A549 (cell line): ENCODE data around the gene MNS1. TPM values are rescaled to one million over a fixed set of nuclear protein-coding genes. Genes with fewer than 3 reads are reported as not detected.

Experiments used
- ATAC-seq, 2 experiments: fragments of 200-7000 bp in 1 of 2; fragments of >200 bp in 1 of 2; cut with Nextera tagmentation in 1 of 2; cut with Tn5 transposase in 1 of 2; 3 replicates each; pipeline versions ENCODE4 v1.8.0 to v1.9.1; 2018 to 2020; ENCODE audit warnings: mild to moderate bottlenecking in 1 of 2, moderate library complexity in 1 of 2
- CTCF ChIA-PET: fragments of 300-600 bp; sonication (Branson Sonifier 250); formaldehyde crosslinking; extraction: SDS; loops from one replicate; lab custom pipeline; 2021; ENCODE audit warnings: antibody characterized with exemption, inconsistent platforms; lab: Yijun Ruan, JAX
- POLR2A ChIA-PET: fragments of 350-600 bp; formaldehyde crosslinking; extraction: SDS; loops from one replicate; lab custom pipeline; 2021; ENCODE audit warnings: antibody characterized with exemption, inconsistent platforms; lab: Yijun Ruan, JAX
- DNase-seq, 2 experiments: peaks; one replicate each; pipeline versions ENCODE4 v3.0.0 to v3.0.0-alpha.2; 2011 to 2016; ENCODE audit warnings: low read depth in 1 of 2, low spot score in 1 of 2
- FAIRE-seq: peaks from 2 replicates; lab custom pipeline; 2011; peaks lifted over from hg19 to GRCh38; lab: Jason Lieb, UNC
- H3K27ac ChIP-seq, 2 experiments: fragments of >200 bp; sonication (Bioruptor Twin); formaldehyde crosslinking; 3 replicates each; pipeline ENCODE4 v1.5.1; 2016 to 2017
- H3K4me1 ChIP-seq: fragments of >200 bp; sonication (Bioruptor Twin); formaldehyde crosslinking; 3 replicates; pipeline ENCODE4 v1.6.1; 2016
- H3K4me2 ChIP-seq: fragments of >200 bp; sonication (Bioruptor Twin); formaldehyde crosslinking; 3 replicates; pipeline ENCODE4 v1.6.1; 2016
- H3K4me3 ChIP-seq: fragments of >200 bp; sonication (Bioruptor Twin); formaldehyde crosslinking; 3 replicates; pipeline ENCODE4 v1.5.1; 2016
- H3K9me3 ChIP-seq: fragments of >200 bp; sonication (Bioruptor Twin); formaldehyde crosslinking; 3 replicates; pipeline ENCODE4 v1.6.1; 2016
- BCL3 ChIP-seq: fragments of >200 bp; sonication (Bioruptor Twin); formaldehyde crosslinking; IDR thresholded peaks from 3 replicates; pipeline ENCODE4 v1.6.1; 2016
- CBX2 ChIP-seq: fragments of 200-600 bp; sonication (generic); IDR thresholded peaks from 2 replicates; pipeline ENCODE4 v1.6.1; 2016; ENCODE audit warnings: low read depth, mild to moderate bottlenecking, borderline replicate concordance
- CHD2 ChIP-seq: fragments of 150-350 bp; IDR thresholded peaks from 2 replicates; pipeline ENCODE4 v1.6.1; 2014; ENCODE audit warnings: low read length; ENCODE audit not compliant: partially characterized antibody
- E2F6 ChIP-seq: IDR thresholded peaks from 2 replicates; pipeline ENCODE4 v1.6.1; 2012; ENCODE audit warnings: low read depth, borderline replicate concordance
- EHF ChIP-seq: fragments of 250-450 bp; sonication (Bioruptor Pico); IDR thresholded peaks from 2 replicates; pipeline ENCODE4 v1.5.0; 2020; ENCODE audit warnings: mild to moderate bottlenecking
- FOSB ChIP-seq: fragments of 250-450 bp; sonication (Bioruptor Pico); IDR thresholded peaks from 2 replicates; pipeline ENCODE4 v1.5.0; 2020; ENCODE audit warnings: mild to moderate bottlenecking, moderate library complexity
- HEYL ChIP-seq: fragments of 250-450 bp; sonication (Bioruptor Pico); IDR thresholded peaks from 2 replicates; pipeline ENCODE4 v1.8.0; 2021; ENCODE audit warnings: mild to moderate bottlenecking, moderate library complexity
- HOXB13 ChIP-seq: fragments of 250-450 bp; sonication (Bioruptor Pico); IDR thresholded peaks from 2 replicates; pipeline ENCODE4 v1.5.0; 2020; ENCODE audit warnings: low read depth, mild to moderate bottlenecking, moderate library complexity
- JUN ChIP-seq, 2 experiments: fragments of >200 bp; sonication (Bioruptor Twin); formaldehyde crosslinking; IDR thresholded peaks; 2 replicates in 1 of 2; 3 replicates in 1 of 2; pipeline ENCODE4 v1.6.1; 2016 to 2017
- JUNB ChIP-seq: fragments of >200 bp; sonication (Bioruptor Twin); formaldehyde crosslinking; IDR thresholded peaks from 2 replicates; pipeline ENCODE4 v1.6.1; 2016
- KDM1A ChIP-seq: fragments of 200-600 bp; sonication (generic); IDR thresholded peaks from 2 replicates; pipeline ENCODE4 v1.6.1; 2016; ENCODE audit warnings: low read depth, mild to moderate bottlenecking
- MAZ ChIP-seq: fragments of 150-350 bp; IDR thresholded peaks from 2 replicates; pipeline ENCODE4 v1.6.1; 2014; ENCODE audit warnings: antibody characterized with exemption, low read depth, low read length, borderline replicate concordance
- MYC ChIP-seq: IDR thresholded peaks from 2 replicates; pipeline ENCODE4 v1.6.1; 2012; ENCODE audit warnings: mild to moderate bottlenecking, inconsistent platforms, low read length, improper control_type of control experiment, borderline replicate concordance
- NPAS2 ChIP-seq: fragments of 250-450 bp; sonication (Bioruptor Pico); IDR thresholded peaks from 2 replicates; pipeline ENCODE4 v1.8.0; 2022; ENCODE audit warnings: mild to moderate bottlenecking, moderate library complexity, borderline replicate concordance
- RARB ChIP-seq: fragments of 250-450 bp; sonication (Bioruptor Pico); IDR thresholded peaks from 2 replicates; pipeline ENCODE4 v1.8.0; 2021; ENCODE audit warnings: mild to moderate bottlenecking, moderate library complexity
- ZSCAN20 ChIP-seq: fragments of 250-450 bp; sonication (Bioruptor Pico); IDR thresholded peaks from 2 replicates; pipeline ENCODE4 v1.8.0; 2022; ENCODE audit warnings: mild to moderate bottlenecking, moderate library complexity
- WGBS: methylation state at CpG from one replicate; pipeline ENCODE4 v1.1.6; 2017; ENCODE audit errors: missing lambda C conversion rate; 5-methylcytosine and 5-hydroxymethylcytosine counted together
- polyA plus RNA-seq, 4 experiments: library from polyadenylated mRNA; depleted of rRNA in 3 of 4; stranded (reverse); fragments of >200 nt; fragmentation: RNase III in 1 of 4; extraction: RNeasy Plus Mini Kit Qiagen cat#74134 plus additional on column Dnase treatment in 1 of 4; gene quantifications; 2 replicates in 3 of 4; 3 replicates in 1 of 4; pipeline ENCODE4 v1.2.3, GENCODE V29; 2011 to 2017
- TF ChIP-seq, protein P1 (sequence below): fragments of 200-600 bp; sonication (generic); IDR thresholded peaks from 2 replicates; pipeline ENCODE4 v1.6.1; 2016; ENCODE audit warnings: antibody characterized with exemption, mild to moderate bottlenecking, moderate library complexity
- TF ChIP-seq, protein P2 (sequence below): fragments of 250-450 bp; sonication (Bioruptor Pico); IDR thresholded peaks from 2 replicates; pipeline ENCODE4 v1.5.0; 2021; ENCODE audit warnings: mild to moderate bottlenecking, moderate library complexity, borderline replicate concordance

MNS1 gene
- polyA plus RNA-seq, 2 of the 4 experiments (the other 2 are of a cell fraction), result 4.4 to 5.2 TPM

GRCh38 chr15:56393277-56393676 lies 71.7 kb downstream of the MNS1 start:
- DNase-seq, result no peak
- POLR2A ChIA-PET, result no interaction called here
- H3K4me1 ChIP-seq, result no peaks in the 10 kb centered on the region
- H3K27ac ChIP-seq, result no peak overlapping the region
- CTCF ChIA-PET, result interaction anchor here (0.9 kb wide), 1 partner anchor 35 kb away, joined by 3 read pairs; no protein-coding TSS in a partner anchor
- TF ChIP-seq MAZ (no peak), JUN (IDR thresholded peaks at IDR 0.05) (no peak)
- TF ChIP-seq, all 56 proteins: peak for 0
- ATAC-seq, result no peak
- 97% methylated on average over 1 of the region's 1 CpG for whole genome bisulfite sequencing
- peak; percentile 43 for FAIRE-seq
- no peaks in the 10 kb centered on the region for H3K9me3 ChIP-seq
- H3K4me3 ChIP-seq, result no peak overlapping the region
- H3K4me2 ChIP-seq, result no peak overlapping the region

GRCh38 chr15:56390739-56391267 lies 74.1 kb downstream of the MNS1 start:
- no peaks in the 10 kb centered on the region for H3K4me1 ChIP-seq
- ATAC-seq (no peak), DNase-seq (no peak), FAIRE-seq (no peak)
- H3K4me2 ChIP-seq, result no peak overlapping the region
- POLR2A ChIA-PET, result no interaction called here
- peaks cover 3% of the 10 kb centered on the region; the same call in 1 of the 3 replicates for H3K9me3 ChIP-seq
- H3K27ac ChIP-seq, result no peak overlapping the region
- TF ChIP-seq EHF (CRISPR knock-in tag) (no peak), RARB (CRISPR knock-in tag) (no peak), HEYL (no peak), FOSB (CRISPR knock-in tag) (no peak)
- 88% methylated on average over 2 of the region's 2 CpGs for WGBS
- CTCF ChIA-PET, result no interaction called here
- no peak overlapping the region for H3K4me3 ChIP-seq

DNA sequence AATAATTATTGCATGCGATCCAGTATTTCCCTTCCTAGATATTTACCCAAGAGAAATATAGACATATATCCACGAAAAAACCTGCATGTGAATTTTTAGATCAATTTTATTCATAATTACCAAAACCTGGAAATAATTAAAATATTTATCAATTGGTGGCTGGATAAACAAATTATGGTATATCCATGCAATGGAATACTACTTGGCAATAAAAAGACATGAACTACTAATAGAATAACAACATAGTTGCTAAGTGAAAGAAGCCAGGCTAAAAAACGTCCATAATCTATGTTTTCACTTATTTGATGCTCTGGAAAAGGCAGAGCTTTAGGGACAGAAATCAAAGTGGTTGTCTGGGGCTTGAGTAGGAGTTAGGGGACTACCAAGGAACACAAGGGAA lies 79.0 kb downstream of the MNS1 start:
- Histone ChIP-seq H3K4me2 (no peak overlapping the region), H3K9me3 (peaks cover 3% of the 10 kb centered on the region; the same call in 1 of the 3 replicates), H3K4me1 (no peaks in the 10 kb centered on the region), H3K27ac (no peak overlapping the region), H3K4me3 (no peak overlapping the region)
- TF ChIP-seq EHF (CRISPR knock-in tag), result no peak
- no peak for TF ChIP-seq E2F6
- TF ChIP-seq, protein P1, sequence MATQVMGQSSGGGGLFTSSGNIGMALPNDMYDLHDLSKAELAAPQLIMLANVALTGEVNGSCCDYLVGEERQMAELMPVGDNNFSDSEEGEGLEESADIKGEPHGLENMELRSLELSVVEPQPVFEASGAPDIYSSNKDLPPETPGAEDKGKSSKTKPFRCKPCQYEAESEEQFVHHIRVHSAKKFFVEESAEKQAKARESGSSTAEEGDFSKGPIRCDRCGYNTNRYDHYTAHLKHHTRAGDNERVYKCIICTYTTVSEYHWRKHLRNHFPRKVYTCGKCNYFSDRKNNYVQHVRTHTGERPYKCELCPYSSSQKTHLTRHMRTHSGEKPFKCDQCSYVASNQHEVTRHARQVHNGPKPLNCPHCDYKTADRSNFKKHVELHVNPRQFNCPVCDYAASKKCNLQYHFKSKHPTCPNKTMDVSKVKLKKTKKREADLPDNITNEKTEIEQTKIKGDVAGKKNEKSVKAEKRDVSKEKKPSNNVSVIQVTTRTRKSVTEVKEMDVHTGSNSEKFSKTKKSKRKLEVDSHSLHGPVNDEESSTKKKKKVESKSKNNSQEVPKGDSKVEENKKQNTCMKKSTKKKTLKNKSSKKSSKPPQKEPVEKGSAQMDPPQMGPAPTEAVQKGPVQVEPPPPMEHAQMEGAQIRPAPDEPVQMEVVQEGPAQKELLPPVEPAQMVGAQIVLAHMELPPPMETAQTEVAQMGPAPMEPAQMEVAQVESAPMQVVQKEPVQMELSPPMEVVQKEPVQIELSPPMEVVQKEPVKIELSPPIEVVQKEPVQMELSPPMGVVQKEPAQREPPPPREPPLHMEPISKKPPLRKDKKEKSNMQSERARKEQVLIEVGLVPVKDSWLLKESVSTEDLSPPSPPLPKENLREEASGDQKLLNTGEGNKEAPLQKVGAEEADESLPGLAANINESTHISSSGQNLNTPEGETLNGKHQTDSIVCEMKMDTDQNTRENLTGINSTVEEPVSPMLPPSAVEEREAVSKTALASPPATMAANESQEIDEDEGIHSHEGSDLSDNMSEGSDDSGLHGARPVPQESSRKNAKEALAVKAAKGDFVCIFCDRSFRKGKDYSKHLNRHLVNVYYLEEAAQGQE, result no peak
- no peak for TF ChIP-seq CBX2
- TF ChIP-seq KDM1A, result no peak
- TF ChIP-seq NPAS2 (CRISPR knock-in tag), result no peak
- TF ChIP-seq JUNB, result no peak
- no peak for TF ChIP-seq RARB (CRISPR knock-in tag)
- TF ChIP-seq, protein P2, sequence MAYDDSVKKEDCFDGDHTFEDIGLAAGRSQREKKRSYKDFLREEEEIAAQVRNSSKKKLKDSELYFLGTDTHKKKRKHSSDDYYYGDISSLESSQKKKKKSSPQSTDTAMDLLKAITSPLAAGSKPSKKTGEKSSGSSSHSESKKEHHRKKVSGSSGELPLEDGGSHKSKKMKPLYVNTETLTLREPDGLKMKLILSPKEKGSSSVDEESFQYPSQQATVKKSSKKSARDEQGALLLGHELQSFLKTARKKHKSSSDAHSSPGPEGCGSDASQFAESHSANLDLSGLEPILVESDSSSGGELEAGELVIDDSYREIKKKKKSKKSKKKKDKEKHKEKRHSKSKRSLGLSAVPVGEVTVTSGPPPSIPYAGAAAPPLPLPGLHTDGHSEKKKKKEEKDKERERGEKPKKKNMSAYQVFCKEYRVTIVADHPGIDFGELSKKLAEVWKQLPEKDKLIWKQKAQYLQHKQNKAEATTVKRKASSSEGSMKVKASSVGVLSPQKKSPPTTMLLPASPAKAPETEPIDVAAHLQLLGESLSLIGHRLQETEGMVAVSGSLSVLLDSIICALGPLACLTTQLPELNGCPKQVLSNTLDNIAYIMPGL (CRISPR knock-in tag), result no peak
- no peak for TF ChIP-seq MYC
- no peak for TF ChIP-seq BCL3
- no peak for TF ChIP-seq ZSCAN20 (CRISPR knock-in tag)
- no peak for TF ChIP-seq HOXB13 (CRISPR knock-in tag)
- TF ChIP-seq CHD2, result no peak
- ATAC-seq, result no peak
- FAIRE-seq, result no peak
- 33% methylated on average over 3 of the region's 3 CpGs for WGBS
- POLR2A ChIA-PET, result no interaction called here
- DNase-seq, result no peak
- CTCF ChIA-PET, result no interaction called here
